HepG2 (cell line): ENCODE measurements around the gene POFUT1. TPM values are rescaled to one million over a fixed set of nuclear protein-coding genes. Genes with fewer than 3 reads are reported as not detected.
A peak's percentile ranks its signal among the peaks of the same experiment; 100 is the strongest.

Source experiments
- ATAC-seq: fragments of 200-7000 bp; cut with Tn5 transposase; 3 replicates; pipeline ENCODE4 v1.9.1; 2020; ENCODE audit warnings: mild to moderate bottlenecking, moderate library complexity
- BruUV-seq: library from RNA; stranded (reverse); fragments of 400-500 nt; replicated peaks from 2 replicates; lab custom pipeline; 2021; lab: Mats Ljungman, UMichigan
- CTCF ChIA-PET: fragments of 300-600 bp; formaldehyde crosslinking; extraction: SDS; loops from one replicate; lab custom pipeline; 2021; ENCODE audit warnings: low total read pairs, inconsistent platforms, low intra/inter-chr PET ratio; lab: Yijun Ruan, JAX
- POLR2A ChIA-PET: fragments of 350-600 bp; sonication (Branson Sonifier 250); formaldehyde crosslinking; loops from one replicate; lab custom pipeline; 2020; ENCODE audit warnings: antibody characterized with exemption, inconsistent platforms; lab: Yijun Ruan, JAX
- DNase-seq: peaks from one replicate; pipeline ENCODE4 v3.0.0-alpha.2; 2015; ENCODE audit warnings: low spot score
- FAIRE-seq: peaks from 3 replicates; lab custom pipeline; 2011; peaks lifted over from hg19 to GRCh38; lab: Jason Lieb, UNC
- H2AFZ ChIP-seq: one replicate; pipeline ENCODE4 v1.6.1; 2011; ENCODE audit warnings: low read length, inconsistent platforms
- H3K27ac ChIP-seq: fragments of 300-600 bp; 3 replicates; pipeline ENCODE4 v1.8.0; 2011; ENCODE audit warnings: mixed run types, mild to moderate bottlenecking, mixed read lengths, low read length, inconsistent platforms; ENCODE audit not compliant: insufficient read depth; ENCODE audit errors: extremely low read length
- H3K27me3 ChIP-seq, 2 experiments: fragments of 200-600 bp in 1 of 2; 2 replicates in 1 of 2; 3 replicates in 1 of 2; pipeline versions ENCODE4 v1.6.0 to v1.8.0; 2011; ENCODE audit warnings: low read length in 2 of 2, mild to moderate bottlenecking in 2 of 2, moderate library complexity in 2 of 2, inconsistent platforms in 1 of 2; ENCODE audit not compliant: insufficient read depth in 2 of 2, control insufficient read depth in 1 of 2
- H3K36me3 ChIP-seq, 2 experiments: fragments of 200-600 bp in 1 of 2; replicated peaks in 1 of 2; 2 replicates in 1 of 2; 3 replicates in 1 of 2; pipeline versions ENCODE4 v1.5.1 to v1.8.0; 2011; ENCODE audit warnings: low read length in 2 of 2, inconsistent platforms in 1 of 2; ENCODE audit not compliant: insufficient read depth in 2 of 2, control insufficient read depth in 1 of 2
- H3K4me1 ChIP-seq: 2 replicates; pipeline ENCODE4 v1.5.1; 2012; ENCODE audit warnings: low read length, inconsistent platforms; ENCODE audit not compliant: insufficient read depth
- H3K4me2 ChIP-seq: 2 replicates; pipeline ENCODE4 v1.6.0; 2011; ENCODE audit warnings: low read depth, low read length, inconsistent platforms
- H3K4me3 ChIP-seq, 3 experiments: fragments of 200-600 bp in 1 of 3; sonication (generic), shearing (Covaris generic) in 1 of 3; replicated peaks in 1 of 3; 2 replicates each; pipeline ENCODE4 v1.5.1; 2011 to 2016; ENCODE audit warnings: low read length in 3 of 3, inconsistent platforms in 2 of 3, low read depth in 2 of 3, mild to moderate bottlenecking in 2 of 3, control low read depth in 1 of 3, mixed read lengths in 1 of 3; ENCODE audit not compliant: insufficient read depth in 1 of 3
- H3K79me2 ChIP-seq: one replicate; pipeline ENCODE4 v1.6.1; 2011; ENCODE audit warnings: low read length, inconsistent platforms; ENCODE audit not compliant: insufficient read depth
- H3K9ac ChIP-seq: 2 replicates; pipeline ENCODE4 v1.6.0; 2011; ENCODE audit warnings: mild to moderate bottlenecking, low read depth, low read length, inconsistent platforms; ENCODE audit not compliant: insufficient read depth
- H3K9me3 ChIP-seq: 2 replicates; pipeline ENCODE4 v1.5.1; 2012; ENCODE audit warnings: mild to moderate bottlenecking, low read length
- H4K20me1 ChIP-seq: 2 replicates; pipeline ENCODE4 v1.6.0; 2011; ENCODE audit warnings: inconsistent platforms, mild to moderate bottlenecking, low read length, moderate library complexity; ENCODE audit not compliant: insufficient read depth
- AGO1 ChIP-seq: fragments of 200-400 bp; formaldehyde crosslinking; IDR thresholded peaks from 2 replicates; pipeline ENCODE4 v1.6.1; 2017; ENCODE audit warnings: mild to moderate bottlenecking, low read depth, low read length, moderate library complexity; ENCODE audit not compliant: poor library complexity, severe bottlenecking
- AGO2 ChIP-seq: fragments of 200-400 bp; formaldehyde crosslinking; optimal IDR thresholded peaks from 2 replicates; pipeline ENCODE3; 2017; ENCODE audit warnings: mild to moderate bottlenecking, low read depth, low read length, moderate library complexity
- AKAP8 ChIP-seq: sonication (generic); formaldehyde crosslinking; IDR thresholded peaks from 2 replicates; pipeline ENCODE4 v1.5.1; 2020; ENCODE audit warnings: mild to moderate bottlenecking, missing genetic modification reagents
- CEBPG ChIP-seq: IDR thresholded peaks from 2 replicates; pipeline ENCODE4 v1.6.1; 2016
- ESRRA ChIP-seq: sonication (generic); formaldehyde crosslinking; IDR thresholded peaks from 2 replicates; pipeline ENCODE4 v1.5.1; 2020; ENCODE audit warnings: mild to moderate bottlenecking, low read depth, missing genetic modification reagents
- GLI4 ChIP-seq: sonication (generic); formaldehyde crosslinking; IDR thresholded peaks from 2 replicates; pipeline ENCODE4 v1.5.1; 2020; ENCODE audit warnings: missing genetic modification reagents, mild to moderate bottlenecking, moderate library complexity, borderline replicate concordance
- NONO ChIP-seq, 2 experiments: fragments of 450-650 bp in 1 of 2; sonication (generic) in 1 of 2; formaldehyde crosslinking in 1 of 2; IDR thresholded peaks in 1 of 2; conservative IDR thresholded peaks in 1 of 2; 2 replicates each; pipeline versions ENCODE4 v1.6.1 to v1.8.0; 2017 to 2022; ENCODE audit warnings: mild to moderate bottlenecking in 1 of 2, missing genetic modification reagents in 1 of 2, moderate library complexity in 1 of 2
- PCBP1 ChIP-seq: fragments of 200-400 bp; formaldehyde crosslinking; IDR thresholded peaks from 2 replicates; pipeline ENCODE4 v1.6.1; 2017; ENCODE audit warnings: mild to moderate bottlenecking, low read depth, low read length, borderline replicate concordance
- PHF8 ChIP-seq: sonication (generic); formaldehyde crosslinking; IDR thresholded peaks from 2 replicates; pipeline ENCODE4 v1.5.0; 2020; ENCODE audit warnings: missing genetic modification reagents
- POLR2A ChIP-seq, 2 experiments: IDR thresholded peaks; 2 replicates each; pipeline ENCODE4 v1.6.1; 2011; ENCODE audit warnings: low read depth in 2 of 2, low read length in 2 of 2, mild to moderate bottlenecking in 1 of 2, moderate library complexity in 1 of 2; ENCODE audit not compliant: insufficient read depth in 1 of 2
- RXRA ChIP-seq: sonication (generic); formaldehyde crosslinking; IDR thresholded peaks from 2 replicates; pipeline ENCODE4 v1.5.1; 2020; ENCODE audit warnings: missing genetic modification reagents
- SYNCRIP ChIP-seq: fragments of 200-400 bp; formaldehyde crosslinking; IDR thresholded peaks from 2 replicates; pipeline ENCODE4 v1.6.1; 2018; ENCODE audit warnings: mild to moderate bottlenecking, low read depth, low read length; ENCODE audit not compliant: insufficient read depth
- ZBTB46 ChIP-seq: sonication (generic); formaldehyde crosslinking; IDR thresholded peaks from 2 replicates; pipeline ENCODE4 v1.4.0; 2020; ENCODE audit warnings: mild to moderate bottlenecking, missing genetic modification reagents, borderline replicate concordance
- ZC3H13 ChIP-seq: sonication (generic); formaldehyde crosslinking; IDR thresholded peaks from 2 replicates; pipeline ENCODE4 v1.8.1; 2023; ENCODE audit warnings: mild to moderate bottlenecking, missing genetic modification reagents, moderate library complexity
- ZNF558 ChIP-seq: sonication (generic); formaldehyde crosslinking; IDR thresholded peaks from 2 replicates; pipeline ENCODE4 v1.9.0; 2022; ENCODE audit warnings: mild to moderate bottlenecking, missing genetic modification reagents, borderline replicate concordance
- WGBS: methylation state at CpG from one replicate; pipeline ENCODE4 v1.1.6; 2017; ENCODE audit warnings: low lambda C conversion rate; 5-methylcytosine and 5-hydroxymethylcytosine counted together
- in situ Hi-C: cut with HindIII; loops from 2 replicates; pipeline ENCODE4 v1.10.0; 2017; ENCODE audit warnings: low pct_unique_long_range_greater_than_20kb; ENCODE audit not compliant: extremely low pct_ligation_motif_present
- intact Hi-C: fragments of 100-400 bp; cut with micrococcal nuclease; formaldehyde crosslinking; loops from one replicate; pipeline ENCODE4 v1.10.0; 2022; ENCODE audit not compliant: unreplicated experiment
- polyA plus RNA-seq, 8 experiments: library from polyadenylated mRNA; depleted of rRNA in 3 of 8; stranded (reverse) in 7 of 8; unstranded in 1 of 8; fragments of >200 nt; fragmentation: Illumina TruSeq in 4 of 8; extraction: Trizol in 4 of 8; gene quantifications; 2 replicates each; pipeline versions ENCODE4 v1.2.1 to v1.2.3, GENCODE V29; 2011 to 2016; ENCODE audit warnings: low read depth in 4 of 8, missing spikeins in 1 of 8, mixed read lengths in 1 of 8; ENCODE audit not compliant: insufficient read depth in 1 of 8
- total RNA-seq, 5 experiments: library from RNA; depleted of rRNA; stranded (reverse); fragments of >200 nt; fragmentation: Illumina TruSeq; extraction: Trizol; gene quantifications; 2 replicates each; pipeline ENCODE4 v1.2.3, GENCODE V29; 2016; ENCODE audit warnings: low read depth in 1 of 5

POFUT1 gene
- total and polyA plus RNA-seq, 2 of the 13 experiments (the other 11 are each of a cell fraction or from before 2014, with no cell fraction given), result 35.5 to 58.3 TPM

GRCh38 chr20:32189691-32190615 lies 17.7 kb upstream of the POFUT1 start:
- Histone ChIP-seq H4K20me1 (no peaks in the 10 kb centered on the region), H3K4me1 (peaks cover 24% of the 10 kb centered on the region), H3K4me3 (no peak overlapping the region), H3K9me3 (no peaks in the 10 kb centered on the region), H3K27ac (no peak overlapping the region), H3K36me3 (peaks cover 9 to 18% of the 10 kb centered on the region in 2 experiments), H3K9ac (no peak overlapping the region), H3K79me2 (no peaks in the 10 kb centered on the region), H2AFZ (no peak overlapping the region), H3K4me2 (no peak overlapping the region), H3K27me3 (no peaks in the 10 kb centered on the region)
- WGBS, result 94% methylated on average over 88 of the region's 88 CpGs
- CTCF ChIA-PET, result no interaction called here
- no peak for DNase-seq
- intact Hi-C loops, result no loop called here
- peak; percentile 2; the same call in 1 of the 3 replicates for ATAC-seq
- POLR2A ChIA-PET, result interaction anchor here (1.8 kb wide), 1 partner anchor 15 kb away, joined by 8 read pairs; no protein-coding TSS in a partner anchor
- no peak for FAIRE-seq
- in situ Hi-C loops, result no loop called here
- no TSS peak for BruUV-seq
- TF ChIP-seq ZNF558 (CRISPR knock-in tag), result no peak
- no peak for TF ChIP-seq CEBPG (CRISPR knock-in tag)
- peak in 1 of 2 experiments; percentile 7; a peak in 2 of 4 replicates for TF ChIP-seq POLR2A (IDR thresholded peaks at IDR 0.05; ENCODE audit: insufficient read depth in 1 of 2, low read depth in 2 of 2, low read length in 2 of 2)
- TF ChIP-seq SYNCRIP, result no peak
- TF ChIP-seq RXRA (CRISPR knock-in tag), result peak; percentile 25; the same call in 1 of the 2 replicates
- no peak for TF ChIP-seq ESRRA (CRISPR knock-in tag)
- TF ChIP-seq ZBTB46 (CRISPR knock-in tag), result no peak
- no peak for TF ChIP-seq GLI4
- TF ChIP-seq NONO (IDR thresholded peaks at IDR 0.05), result no peak
- TF ChIP-seq NONO (CRISPR knock-in tag; conservative IDR thresholded peaks at IDR 0.05), result 0 out of 2 replicates have a peak, but pooled peaks have one; percentile 19
- peak; percentile 80 for TF ChIP-seq AGO2
- TF ChIP-seq PCBP1, result peak; percentile 52; the same call in 1 of the 2 replicates
- 0 out of 2 replicates have a peak, but pooled peaks have one; percentile 19 for TF ChIP-seq ZC3H13
- TF ChIP-seq AGO1, result peak; percentile 50
- TF ChIP-seq AKAP8 (CRISPR knock-in tag), result 0 out of 2 replicates have a peak, but pooled peaks have one; percentile 4
- 0 out of 2 replicates have a peak, but pooled peaks have one; percentile 11 for TF ChIP-seq PHF8 (CRISPR knock-in tag)
